Activated CD4-positive, alpha-beta T cell treated with anti-CD3 and anti-CD28 coated beads for 48 hours (primary cell): Measurements from ENCODE around the gene PFKL.

Source experiments
- DNase-seq: peaks from one replicate; pipeline ENCODE4 v3.0.0-alpha.2; 2020

The PFKL gene

DNA sequence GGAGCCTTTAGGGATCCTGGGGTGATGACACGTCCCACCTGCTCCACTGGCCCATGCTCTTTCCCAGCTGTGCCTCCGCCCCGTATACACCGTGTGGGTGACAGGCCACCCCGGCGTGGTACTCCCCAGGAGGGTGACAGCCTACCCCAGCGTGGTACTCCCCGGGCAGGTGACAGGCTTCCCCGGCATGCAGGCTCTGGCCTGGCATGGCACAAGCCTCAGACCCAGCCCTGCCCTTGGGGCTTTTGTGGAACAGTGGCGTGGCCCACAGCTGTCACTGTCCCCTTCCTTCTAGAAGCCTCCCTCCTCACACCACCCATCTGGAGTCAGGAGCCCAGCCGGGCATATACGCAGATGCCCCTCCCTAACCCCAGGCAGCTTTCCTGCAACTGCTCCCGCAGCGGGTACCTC is 4.7 kb upstream of the PFKL start:
- no peak for DNase-seq

DNA sequence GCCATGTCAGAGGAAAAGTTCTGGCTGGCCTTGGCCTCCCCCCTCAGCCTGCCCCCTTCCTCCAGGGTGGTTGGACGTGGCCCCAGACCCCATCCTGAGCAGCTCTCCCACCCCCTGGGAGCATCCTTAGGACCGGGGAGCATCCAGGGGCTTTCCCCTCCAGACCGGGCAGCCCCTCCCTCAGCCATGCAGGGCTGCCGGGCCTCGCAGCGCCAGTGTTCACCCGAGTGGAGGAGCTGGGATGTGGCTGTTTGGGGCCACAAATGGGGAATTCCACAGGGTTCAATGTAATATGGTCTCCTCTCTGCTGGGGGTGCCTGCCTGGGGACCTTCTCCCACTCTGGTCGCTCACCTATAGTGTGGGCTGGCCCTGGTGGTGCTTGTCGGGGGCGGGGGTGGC is 4.2 kb upstream of the PFKL start:
- DNase-seq, result no peak

DNA sequence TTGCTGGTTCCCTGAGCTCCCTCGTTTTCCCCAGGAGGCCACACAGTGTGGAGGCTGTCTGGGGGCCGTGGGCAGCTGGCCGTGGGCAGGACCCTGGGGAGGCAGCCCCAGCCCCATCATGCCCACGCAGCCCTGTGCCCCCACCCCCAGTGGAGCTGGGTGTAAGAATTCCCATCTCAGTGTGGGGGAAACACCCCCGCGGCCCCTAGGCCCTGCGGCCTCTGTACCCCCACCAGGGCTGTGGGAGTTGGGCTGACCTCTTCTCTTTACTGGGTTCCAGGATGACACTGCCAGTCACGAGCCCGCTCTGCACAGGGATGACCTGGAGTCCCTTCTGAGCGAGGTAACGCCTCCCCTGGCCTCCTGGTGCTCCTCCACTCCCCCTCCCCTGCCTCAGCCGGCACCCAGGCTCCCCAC is 3.7 kb upstream of the PFKL start:
- no peak for DNase-seq

DNA sequence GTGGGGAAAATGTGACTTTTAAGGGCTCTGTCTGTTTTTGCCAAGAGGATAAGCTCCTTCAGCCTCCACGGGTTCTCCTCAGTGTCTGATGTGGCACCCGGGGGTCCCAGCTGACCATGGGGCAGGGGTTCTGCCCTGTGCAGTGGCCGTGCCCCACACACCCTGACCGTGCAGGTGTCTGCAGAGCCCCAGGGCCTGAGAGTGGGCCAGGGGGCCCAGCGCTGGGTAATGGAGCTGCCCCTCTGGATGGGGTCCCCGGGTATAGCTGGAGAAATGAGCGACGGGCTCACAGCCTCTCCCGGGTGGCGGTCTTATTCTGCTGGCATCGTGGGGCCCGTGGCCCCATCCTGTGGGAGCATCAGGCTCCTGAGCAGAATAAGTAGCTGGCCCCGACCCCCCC is 2.9 kb upstream of the PFKL start:
- DNase-seq, result no peak

DNA sequence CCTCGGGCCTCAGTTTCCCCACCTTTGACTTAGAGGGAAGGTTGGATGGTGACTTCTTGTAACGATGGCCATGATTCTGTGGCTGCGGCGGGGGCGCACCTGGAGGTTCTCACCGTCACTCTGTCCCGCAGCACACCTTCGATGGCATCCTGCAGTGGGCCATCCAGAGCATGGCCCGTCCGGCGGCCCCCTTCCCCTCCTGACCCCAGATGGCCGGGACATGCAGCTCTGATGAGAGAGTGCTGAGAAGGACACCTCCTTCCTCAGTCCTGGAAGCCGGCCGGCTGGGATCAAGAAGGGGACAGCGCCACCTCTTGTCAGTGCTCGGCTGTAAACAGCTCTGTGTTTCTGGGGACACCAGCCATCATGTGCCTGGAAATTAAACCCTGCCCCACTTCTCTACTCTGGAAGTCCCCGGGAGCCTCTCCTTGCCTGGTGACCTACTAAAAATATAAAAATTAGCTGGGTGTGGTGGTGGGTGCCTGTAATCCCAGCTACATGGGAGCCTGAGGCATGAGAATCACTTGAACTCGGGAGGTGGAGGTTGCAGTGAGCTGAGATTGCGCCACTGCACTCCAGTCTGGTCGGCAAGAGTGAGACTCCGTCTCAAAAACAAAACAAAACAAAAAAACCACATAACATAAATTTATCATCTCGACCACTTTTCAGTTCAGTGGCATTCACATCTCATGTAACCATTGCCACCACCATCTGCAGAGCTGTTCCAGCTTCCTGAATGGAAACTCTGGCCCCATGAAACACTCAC is 2.1 kb upstream of the PFKL start:
- peak; percentile 84 for DNase-seq

DNA sequence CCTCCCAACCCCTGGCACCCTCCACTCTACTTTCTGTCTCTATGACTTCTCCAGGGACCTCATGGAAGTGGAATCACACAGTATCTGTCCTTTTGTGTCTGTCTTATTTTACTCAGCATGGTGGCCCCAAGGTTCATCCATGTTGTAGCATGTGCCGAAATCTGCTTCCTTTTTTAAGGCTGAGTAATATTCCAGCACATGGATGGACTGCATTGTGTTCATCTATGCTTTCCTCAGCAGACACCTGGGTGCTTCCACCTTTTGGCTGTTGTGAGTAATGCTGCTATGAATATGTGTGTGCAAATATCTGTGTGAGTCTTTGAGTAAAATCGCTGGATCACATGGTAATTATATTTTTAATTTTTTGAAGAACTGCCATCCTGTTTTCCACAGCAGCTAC is 1.6 kb upstream of the PFKL start:
- DNase-seq, result no peak

DNA sequence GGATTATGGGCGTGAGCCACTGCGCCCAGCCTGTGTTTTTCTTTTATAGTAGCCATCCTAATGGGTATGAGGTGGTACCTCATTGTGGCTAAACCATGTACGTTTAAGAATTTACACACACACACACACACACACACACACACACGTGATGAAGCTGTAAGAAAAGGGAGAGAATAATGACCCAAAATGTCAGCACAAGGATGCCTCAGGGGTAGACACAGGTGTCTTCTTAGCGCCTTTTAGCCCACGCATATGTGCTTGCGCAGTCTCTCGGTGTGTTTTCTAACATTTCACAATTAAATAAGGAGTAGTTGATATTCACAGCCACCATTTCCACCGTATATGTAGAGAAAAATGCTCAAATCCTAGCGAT is 782 bp upstream of the PFKL start:
- DNase-seq, result peak; percentile 52

DNA sequence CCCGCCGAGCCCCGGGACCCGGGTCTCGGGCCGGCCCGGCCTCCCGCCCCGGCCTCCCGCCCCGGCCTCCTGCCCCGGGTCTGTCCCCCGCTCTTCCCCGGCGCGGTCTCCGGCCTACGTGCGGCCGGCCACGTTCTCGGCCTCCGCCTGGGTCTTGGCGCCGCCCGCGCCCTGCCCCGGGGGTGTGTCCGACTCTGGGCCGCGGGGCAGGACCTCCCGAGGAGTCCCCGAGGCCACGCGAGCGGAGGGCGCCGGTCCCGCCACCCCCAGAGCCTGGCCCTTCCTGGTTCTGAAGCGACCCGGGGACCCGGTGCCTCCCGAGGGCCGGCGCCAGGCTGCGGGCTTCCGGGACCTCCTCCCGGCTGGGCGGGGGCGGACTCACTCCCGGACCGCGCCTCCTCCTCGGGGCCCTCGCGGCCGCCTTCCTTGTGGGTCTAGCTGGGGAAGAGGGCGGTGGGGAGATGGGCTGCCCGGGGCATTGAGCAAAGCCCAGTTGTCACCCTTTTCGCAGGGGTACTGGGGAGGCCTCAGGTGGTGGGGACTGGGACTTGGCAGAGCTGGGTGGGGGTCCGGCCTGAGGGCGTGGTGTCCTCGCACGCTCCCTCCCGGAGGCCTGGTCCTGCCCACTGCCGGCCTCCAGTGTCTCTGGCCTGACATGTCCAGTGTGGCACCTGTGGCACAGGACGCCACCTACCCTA is 558 bp downstream of the PFKL start:
- DNase-seq, result peak; percentile 75

DNA sequence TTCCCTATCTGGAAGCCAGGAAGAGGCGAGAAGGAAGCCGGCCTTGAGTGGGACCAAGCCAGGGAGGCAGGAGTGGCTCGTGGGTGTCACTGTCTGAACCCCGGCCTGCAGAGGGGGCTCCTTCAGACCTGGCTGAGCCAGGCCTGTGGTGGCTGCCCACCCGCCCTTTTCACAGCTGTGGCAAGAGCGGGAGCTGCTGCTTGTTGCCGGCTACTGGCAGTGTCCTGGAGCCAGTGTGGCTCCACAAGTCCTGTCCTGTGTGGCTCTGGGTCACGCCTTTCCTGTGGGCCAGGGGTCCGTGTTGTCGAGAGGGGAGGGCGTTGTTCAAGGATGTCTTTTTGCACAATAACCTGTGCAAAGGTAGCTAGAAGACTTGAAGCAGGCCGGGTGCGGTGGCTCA is 1.3 kb downstream of the PFKL start:
- no peak for DNase-seq

DNA sequence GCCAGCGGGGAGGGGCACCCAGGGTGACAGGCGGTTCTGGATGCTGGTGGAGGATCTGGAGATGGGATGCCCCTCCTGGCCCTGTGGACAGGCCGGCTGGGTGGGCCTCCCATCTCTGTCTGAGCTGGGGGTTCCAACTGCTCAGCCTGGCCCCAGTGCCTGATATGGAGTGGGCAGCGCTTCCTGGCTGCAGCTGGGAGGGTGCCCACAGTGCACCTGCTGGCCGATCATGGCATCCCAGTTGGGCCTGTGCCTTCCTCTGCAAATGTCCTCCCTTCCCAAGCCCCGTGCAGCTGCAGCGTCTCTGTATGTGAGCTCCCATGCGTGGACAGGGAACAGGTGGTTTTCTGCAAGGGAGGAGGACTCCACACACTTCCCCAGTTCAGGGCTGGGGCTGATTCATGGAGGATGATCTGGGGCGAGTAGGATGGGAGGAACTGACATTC is 2.1 kb downstream of the PFKL start:
- no peak for DNase-seq

DNA sequence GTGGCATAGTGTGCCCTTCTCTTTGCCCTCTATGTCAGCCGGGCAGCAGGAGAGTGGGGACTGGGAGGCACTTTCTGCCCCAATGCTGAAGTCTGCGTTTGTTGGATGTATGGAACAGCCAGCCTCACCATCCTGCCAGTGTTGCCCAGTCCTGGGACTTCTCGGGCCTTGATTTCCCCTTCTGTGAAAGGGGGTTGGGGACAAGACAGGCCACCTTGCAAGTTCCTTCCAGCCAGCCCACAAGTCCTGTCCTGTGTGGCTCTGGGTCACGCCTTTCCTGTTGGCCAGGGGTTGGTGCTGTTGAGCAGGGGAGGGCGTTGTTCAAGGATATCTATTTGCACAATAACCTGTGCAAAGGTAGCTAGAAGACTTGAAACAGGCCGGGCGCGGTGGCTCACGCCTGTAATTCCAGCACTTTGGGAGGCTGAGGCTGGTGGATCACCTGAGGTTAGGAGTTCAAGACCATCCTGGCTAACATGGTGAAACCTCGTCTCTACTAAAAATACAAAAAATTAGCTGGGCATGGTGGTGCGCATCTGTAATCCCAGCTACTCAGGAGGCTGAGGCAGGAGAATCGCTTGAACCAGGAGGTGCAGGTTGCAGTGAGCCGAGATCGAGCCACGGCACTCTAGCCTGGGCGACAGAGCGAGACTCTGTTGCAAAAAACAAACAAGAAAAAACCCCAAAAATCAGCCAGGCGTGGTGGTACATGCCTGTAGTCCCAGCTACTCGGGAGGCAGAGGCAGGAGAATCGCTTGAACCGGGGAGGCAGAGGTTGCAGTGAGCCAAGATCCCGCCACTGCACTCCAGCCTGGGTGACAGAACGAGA is 2.9 kb downstream of the PFKL start:
- peak; percentile 32 for DNase-seq

DNA sequence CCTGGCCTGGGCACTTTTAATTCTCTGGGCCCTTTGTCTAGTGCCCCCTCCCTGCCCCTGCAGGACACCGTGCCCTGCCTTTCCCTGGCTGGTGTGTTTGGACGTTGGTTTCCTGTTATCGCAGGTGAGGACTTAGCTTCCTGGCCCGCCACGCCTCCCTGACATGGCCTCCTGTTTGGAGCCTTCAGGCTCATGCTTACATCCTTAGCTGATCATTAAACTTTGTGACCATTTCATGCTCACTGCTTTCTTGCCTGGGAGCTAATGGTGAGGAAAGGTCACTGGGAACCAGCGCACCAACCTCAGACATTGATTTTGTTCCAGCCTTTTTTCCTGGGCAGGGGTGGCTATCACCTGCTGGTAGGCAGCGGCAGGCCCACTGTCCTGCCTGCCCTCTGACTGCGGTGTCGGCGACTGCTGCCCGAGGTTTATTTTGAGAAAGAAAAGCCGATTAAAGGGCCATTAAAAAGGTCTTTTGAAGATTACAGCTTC is 3.7 kb downstream of the PFKL start:
- DNase-seq, result no peak

DNA sequence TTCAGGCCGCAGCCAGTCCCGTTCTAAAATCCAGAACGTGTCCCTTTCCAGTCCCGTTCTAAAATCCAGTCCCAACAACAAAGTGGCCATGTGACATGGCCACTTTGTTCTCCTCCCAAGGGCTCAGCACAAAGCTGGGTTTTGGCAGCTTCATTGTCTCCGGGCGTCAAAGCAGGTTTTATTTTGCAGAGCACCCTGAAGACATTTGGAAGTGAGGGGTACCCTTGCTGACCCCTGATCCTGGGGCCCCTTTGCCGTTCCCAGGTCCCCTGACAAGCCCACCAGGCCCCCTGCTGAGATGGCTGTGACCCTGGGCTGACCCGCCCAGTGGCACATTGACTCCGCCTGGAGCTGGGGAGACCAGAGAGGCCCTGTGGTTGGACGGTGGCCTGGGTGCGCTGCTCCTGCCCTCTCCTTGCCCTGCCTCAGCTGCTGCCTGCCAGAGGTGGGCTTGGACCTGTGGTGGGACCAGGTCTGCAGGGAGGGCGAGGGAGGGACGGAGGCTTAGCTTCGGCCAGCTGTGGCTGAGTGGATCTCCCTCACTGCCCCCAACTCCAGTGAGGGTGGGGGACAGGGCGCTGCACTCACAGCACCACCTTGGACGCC is 4.3 kb downstream of the PFKL start:
- DNase-seq, result no peak

DNA sequence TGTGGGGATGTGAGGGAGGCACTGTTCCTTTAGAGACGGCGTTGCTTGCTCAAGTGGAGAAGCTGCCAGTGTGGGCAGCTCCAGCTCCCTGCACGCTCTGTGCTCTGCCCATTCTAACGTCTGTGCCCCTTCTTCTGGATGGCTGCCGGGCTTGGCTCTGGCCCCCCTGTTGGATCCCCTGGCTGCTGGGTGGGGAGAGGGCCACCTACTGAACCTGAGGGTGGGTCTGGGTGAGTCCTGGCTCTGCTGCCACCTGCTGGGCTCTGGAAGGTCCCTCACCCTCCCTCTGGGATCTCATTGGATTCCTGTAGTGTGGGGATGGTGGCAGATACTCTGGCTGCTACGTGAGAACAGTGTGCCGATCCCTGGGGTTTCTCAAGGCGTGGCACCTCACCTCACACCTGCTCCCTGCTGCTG is 5.0 kb downstream of the PFKL start:
- peak; percentile 60 for DNase-seq

DNA sequence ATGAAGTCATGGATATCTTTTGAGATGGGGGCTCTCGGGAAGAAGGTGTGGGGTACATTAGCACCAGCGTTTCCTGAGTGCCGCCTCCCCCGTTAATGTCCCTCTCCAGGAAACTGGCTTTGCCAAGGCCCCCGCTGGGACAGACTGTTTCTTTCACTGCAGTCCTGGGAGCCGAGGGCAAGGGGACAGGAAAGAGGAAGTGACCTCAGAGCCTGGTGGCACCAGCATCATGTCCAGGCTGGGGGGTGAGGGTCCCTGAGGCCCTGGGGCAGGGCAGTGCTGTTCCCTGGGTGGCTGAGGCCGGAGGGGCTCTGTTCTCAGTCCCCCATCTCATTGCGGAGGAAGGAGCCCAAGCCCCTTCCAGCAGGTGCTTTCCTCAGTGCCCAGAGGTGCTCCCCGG is 5.8 kb downstream of the PFKL start:
- no peak for DNase-seq

DNA sequence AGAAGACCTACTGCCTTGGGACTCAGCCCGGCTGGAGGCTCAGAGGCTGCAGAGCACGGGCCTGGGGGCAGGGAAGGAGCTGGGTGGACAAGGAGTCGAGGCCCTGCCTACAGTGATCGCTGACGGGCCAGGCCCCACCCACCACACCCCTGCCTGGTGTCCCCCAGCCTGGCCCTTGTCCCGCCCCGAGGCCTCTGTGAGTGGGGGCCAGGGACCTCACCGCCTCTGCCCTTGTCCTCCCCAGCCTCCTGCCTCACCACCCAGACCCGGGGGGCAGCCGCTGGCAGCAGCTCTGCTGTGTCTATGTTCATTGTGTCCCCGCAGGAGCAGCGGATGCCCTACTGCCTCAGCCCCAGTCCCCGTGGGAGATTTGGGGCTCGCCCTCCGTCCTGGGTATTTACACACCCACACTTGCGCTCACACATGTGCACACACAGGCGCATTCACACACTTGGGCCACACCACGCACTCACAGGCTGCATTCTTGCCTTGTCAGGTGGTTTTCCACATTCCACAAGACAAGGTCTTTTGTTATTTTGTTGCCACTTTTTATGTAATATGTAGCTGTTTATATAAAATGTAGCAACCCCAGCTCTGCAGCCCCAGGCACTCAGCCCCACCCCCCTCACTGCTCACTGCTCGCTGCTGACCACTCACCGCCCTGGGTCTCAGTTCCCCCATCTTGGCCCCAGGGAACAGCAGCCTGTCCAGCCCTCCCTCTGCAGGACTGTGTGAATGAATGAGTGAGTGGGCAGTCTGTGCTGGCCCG is 7.3 kb downstream of the PFKL start:
- DNase-seq, result no peak

DNA sequence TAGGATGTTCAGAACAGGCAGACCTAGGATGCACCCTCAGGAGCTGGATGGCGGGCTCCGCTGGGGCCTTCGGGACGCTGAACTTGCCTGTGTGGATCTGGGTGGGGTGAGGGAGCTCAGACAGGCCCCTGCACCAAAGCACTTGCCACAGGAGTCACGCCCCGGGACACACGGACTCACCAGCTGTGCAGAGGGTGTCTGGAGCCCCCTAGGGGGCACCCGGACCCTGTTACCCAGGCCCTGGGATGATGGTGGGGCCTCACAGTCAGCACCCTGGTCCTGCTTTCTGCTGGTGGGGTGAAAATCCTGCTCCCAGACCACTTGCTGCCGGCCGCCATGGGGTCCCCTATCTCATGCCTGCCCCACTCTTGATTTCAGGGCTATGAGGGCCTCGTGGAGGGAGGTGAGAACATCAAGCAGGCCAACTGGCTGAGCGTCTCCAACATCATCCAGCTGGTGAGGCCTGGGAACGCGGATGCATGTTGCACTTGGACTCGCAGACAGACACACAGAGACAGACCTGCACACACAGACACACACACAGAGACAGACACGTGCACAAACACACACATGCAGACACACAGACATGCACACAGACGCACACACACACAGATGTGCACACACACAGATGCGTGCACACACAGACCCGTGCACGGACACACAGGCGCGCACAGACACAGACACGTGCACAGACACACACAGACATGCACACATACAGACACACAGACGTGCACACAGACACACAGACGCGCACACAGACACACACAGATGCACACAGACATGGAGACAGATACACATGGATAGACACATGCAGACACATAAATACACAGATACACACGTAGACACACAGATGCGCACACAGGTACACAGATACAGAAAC is 11.0 kb downstream of the PFKL start:
- no peak for DNase-seq

DNA sequence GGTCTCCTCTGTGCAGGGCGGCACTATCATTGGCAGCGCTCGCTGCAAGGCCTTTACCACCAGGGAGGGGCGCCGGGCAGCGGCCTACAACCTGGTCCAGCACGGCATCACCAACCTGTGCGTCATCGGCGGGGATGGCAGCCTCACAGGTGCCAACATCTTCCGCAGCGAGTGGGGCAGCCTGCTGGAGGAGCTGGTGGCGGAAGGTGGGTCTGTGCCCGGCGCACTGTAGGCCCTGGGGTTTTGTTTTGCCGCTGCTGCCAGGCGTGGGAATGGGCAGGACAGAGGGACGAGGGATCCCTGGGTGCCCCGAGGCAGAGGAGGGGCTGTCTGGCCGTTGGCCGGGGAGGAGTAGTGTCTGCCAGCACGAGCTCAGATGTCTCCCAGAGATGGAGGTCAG is 12.2 kb downstream of the PFKL start:
- no peak for DNase-seq

DNA sequence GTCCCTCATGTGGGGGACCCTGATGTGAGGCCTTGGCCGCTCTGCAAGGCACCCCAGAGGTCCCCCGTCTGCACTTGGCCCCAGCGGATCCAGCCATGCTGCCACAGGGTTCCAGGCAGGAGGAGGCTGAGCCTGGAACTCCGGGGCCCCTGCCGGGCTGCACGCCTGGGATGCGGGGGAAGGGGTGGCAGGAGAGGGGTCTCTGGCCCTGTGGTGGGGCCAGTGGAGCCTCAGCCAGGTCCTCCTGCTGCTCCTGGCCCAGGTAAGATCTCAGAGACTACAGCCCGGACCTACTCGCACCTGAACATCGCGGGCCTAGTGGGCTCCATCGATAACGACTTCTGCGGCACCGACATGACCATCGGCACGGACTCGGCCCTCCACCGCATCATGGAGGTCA is 12.9 kb downstream of the PFKL start:
- no peak for DNase-seq

DNA sequence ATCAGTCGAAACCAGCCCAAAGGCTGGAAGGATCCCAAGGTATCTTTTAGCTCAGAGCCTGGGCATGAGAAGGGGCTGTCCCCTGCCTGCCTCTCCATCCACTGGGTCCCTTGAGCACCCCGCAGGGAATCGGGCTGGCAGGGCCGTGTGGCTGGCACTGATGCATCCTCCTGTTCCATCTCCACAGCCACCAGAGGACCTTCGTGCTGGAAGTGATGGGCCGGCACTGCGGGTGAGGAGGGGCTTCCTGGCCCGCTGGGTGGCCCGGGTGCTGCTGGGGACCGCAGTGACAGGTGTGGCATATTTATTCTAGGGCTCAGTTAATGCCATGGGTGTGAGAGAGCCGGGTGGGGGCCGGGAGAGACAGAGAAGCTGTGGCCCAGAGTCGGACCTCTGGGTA is 13.6 kb downstream of the PFKL start:
- DNase-seq, result no peak

DNA sequence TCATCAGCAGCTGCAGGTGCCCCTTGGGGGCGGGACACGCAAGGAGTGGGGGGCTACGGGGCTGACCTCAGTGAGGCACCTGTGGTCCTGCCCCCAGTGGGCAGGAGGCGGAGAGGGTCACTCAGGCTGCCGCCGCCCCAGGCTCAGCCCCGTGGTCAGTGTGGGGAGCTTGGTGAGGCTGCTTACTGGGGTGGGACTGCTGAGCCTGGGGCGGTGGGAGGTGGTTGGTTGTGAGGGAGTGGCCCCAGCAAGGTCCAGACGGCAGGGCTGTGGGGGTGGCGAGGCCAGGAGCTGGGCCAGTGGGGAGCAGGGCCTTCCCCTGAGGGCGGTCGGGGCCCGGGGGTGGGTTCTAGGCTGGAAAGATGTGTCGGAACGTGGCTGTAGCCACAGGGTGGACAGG is 14.3 kb downstream of the PFKL start:
- no peak for DNase-seq
